Measurements from ENCODE around the gene ATAD2B.
A peak's percentile ranks its signal among the peaks of the same experiment; 100 is the strongest.

Gene ATAD2B

DNA sequence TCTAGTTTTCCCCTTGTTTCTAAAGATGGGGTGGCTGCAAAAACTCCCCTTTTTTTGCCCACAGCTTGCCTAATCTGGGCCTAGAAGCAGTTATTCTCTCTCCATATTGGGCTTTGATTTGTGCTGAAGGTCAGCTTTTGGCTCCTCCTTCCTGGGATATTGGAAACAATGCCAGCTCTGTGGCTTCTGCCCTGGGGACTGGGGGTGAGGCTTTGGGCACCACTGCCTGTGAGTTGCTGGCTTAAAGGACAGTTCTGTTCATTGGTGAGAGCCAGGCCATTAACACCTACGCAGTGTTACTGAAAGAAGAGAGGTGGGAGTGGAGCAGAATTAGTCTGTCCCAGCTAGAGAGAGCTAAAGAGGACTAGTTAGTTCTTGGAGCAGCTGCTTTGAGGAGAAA is 17.6 kb upstream of the ATAD2B start:
- H3K27me3 ChIP-seq (replicated peaks in 2 of 5; ENCODE audit: control insufficient read depth in 4 of 5, insufficient read depth in 5 of 5, low read length in 4 of 5): no peaks in the 10 kb centered on the region
- POLR2A ChIA-PET: no interaction called here
- no CpG with 5 or more reads among the region's 1 CpG for WGBS (ENCODE audit: insufficient coverage)
- peaks cover 7 to 20% (median 9%) of the 10 kb centered on the region in 4 experiments for H3K4me1 ChIP-seq (ENCODE audit: control extremely low read depth in 1 of 4, control insufficient read depth in 4 of 4, insufficient read depth in 4 of 4, low read length in 3 of 4)
- H3K4me3 ChIP-seq (ENCODE audit: control insufficient read depth in 1 of 7, extremely low read depth in 1 of 7, insufficient read depth in 4 of 7, low read depth in 2 of 7, low read length in 6 of 7): no peak overlapping the region
- peaks cover 0 to 4% (median 0%) of the 10 kb centered on the region in 4 experiments for H3K36me3 ChIP-seq (ENCODE audit: control insufficient read depth in 4 of 4, insufficient read depth in 4 of 4, low read length in 3 of 4)
- H3K27ac ChIP-seq (ENCODE audit: insufficient read depth in 1 of 2, low read depth in 1 of 2, low read length in 2 of 2, poor library complexity in 1 of 2, severe bottlenecking in 2 of 2): no peak overlapping the region
- CTCF ChIA-PET: no interaction called here
- DNase-seq: no peak
- H3K9me3 ChIP-seq (ENCODE audit: control extremely low read depth in 1 of 5, control insufficient read depth in 4 of 5, insufficient read depth in 2 of 5, low read depth in 1 of 5, low read length in 4 of 5): no peaks in the 10 kb centered on the region

DNA sequence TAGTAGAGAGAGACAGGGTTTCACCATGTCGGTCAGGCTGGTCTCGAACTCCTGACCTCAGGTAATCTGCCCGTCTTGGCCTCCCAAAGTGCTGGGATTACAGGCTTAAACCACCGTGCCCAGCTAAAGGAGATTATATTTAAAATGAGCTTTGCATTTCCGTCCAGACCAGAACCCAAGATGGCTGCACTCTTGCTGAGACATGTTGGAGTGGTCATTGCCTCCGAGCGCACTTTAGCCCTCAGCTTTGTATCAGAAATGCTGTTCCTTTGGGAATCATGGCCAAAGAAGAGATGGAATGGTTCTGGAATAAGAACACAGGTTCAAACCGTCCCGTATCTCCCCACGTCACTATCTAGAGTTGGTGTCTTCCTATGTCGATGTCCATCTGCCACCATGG is 16.7 kb upstream of the ATAD2B start:
- ChIA-PET POLR2A (no interaction called here), CTCF (interaction anchor here (2.2 kb wide), 1 partner anchor 17 kb away, joined by 9 read pairs; the partner anchor contains the start of gene ATAD2B)

DNA sequence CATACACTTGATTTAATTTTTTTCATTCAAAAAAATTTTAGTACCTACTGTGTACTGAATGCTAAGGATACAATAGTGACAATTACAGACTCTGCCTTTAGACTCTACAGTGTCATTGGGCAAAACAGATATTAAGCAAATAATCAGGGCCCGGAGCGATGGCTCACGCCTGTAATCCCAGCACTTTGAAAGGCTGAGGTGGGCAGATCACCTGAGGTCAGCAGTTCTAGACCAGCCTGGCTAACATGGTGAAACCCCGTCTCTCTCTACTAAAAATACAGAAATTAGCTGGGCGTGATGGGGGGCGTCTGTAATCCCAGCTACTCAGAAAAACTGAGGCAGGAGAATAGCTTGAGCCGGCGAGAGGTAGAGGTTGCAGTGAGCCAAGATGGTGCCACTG is 14.7 kb upstream of the ATAD2B start:
- no peaks in the 10 kb centered on the region for H3K27me3 ChIP-seq (replicated peaks in 2 of 5; ENCODE audit: control insufficient read depth in 4 of 5, insufficient read depth in 5 of 5, low read length in 4 of 5)
- H3K4me1 ChIP-seq (ENCODE audit: control extremely low read depth in 1 of 4, control insufficient read depth in 4 of 4, insufficient read depth in 4 of 4, low read length in 3 of 4): peaks cover 8 to 28% (median 15%) of the 10 kb centered on the region in 4 experiments
- ChIA-PET POLR2A (interaction anchor here (2.9 kb wide), 1 partner anchor 15 kb away, joined by 37 read pairs; the partner anchor contains the start of gene ATAD2B), CTCF (interaction anchor here (0.8 to 2.2 kb wide), 5 partner anchors 9 to 142 kb away, joined by 3 to 9 read pairs (median 5); partner anchors contain the start of gene ATAD2B)
- no peak for DNase-seq
- peak overlapping the region in 5 of 7 experiments; percentile 81 to 98 (median 93) for H3K4me3 ChIP-seq (ENCODE audit: control insufficient read depth in 1 of 7, extremely low read depth in 1 of 7, insufficient read depth in 4 of 7, low read depth in 2 of 7, low read length in 6 of 7)
- WGBS (ENCODE audit: insufficient coverage): 92% methylated on average over 3 of the region's 8 CpGs
- peaks cover 0 to 4% (median 0%) of the 10 kb centered on the region in 4 experiments for H3K36me3 ChIP-seq (ENCODE audit: control insufficient read depth in 4 of 4, insufficient read depth in 4 of 4, low read length in 3 of 4)
- H3K27ac ChIP-seq (ENCODE audit: insufficient read depth in 1 of 2, low read depth in 1 of 2, low read length in 2 of 2, poor library complexity in 1 of 2, severe bottlenecking in 2 of 2): peak overlapping the region in 1 of 2 experiments; percentile 80
- no peaks in the 10 kb centered on the region for H3K9me3 ChIP-seq (ENCODE audit: control extremely low read depth in 1 of 5, control insufficient read depth in 4 of 5, insufficient read depth in 2 of 5, low read depth in 1 of 5, low read length in 4 of 5)

More for the DNA sequence above, 16.7 kb upstream of the ATAD2B start:
- WGBS (ENCODE audit: insufficient coverage): 96% methylated on average over 11 of the region's 11 CpGs
- H3K27ac ChIP-seq (ENCODE audit: insufficient read depth in 1 of 2, low read depth in 1 of 2, low read length in 2 of 2, poor library complexity in 1 of 2, severe bottlenecking in 2 of 2): no peak overlapping the region
- no peaks in the 10 kb centered on the region for H3K27me3 ChIP-seq (replicated peaks in 2 of 5; ENCODE audit: control insufficient read depth in 4 of 5, insufficient read depth in 5 of 5, low read length in 4 of 5)
- peaks cover 0 to 4% (median 0%) of the 10 kb centered on the region in 4 experiments for H3K36me3 ChIP-seq (ENCODE audit: control insufficient read depth in 4 of 4, insufficient read depth in 4 of 4, low read length in 3 of 4)
- peaks cover 8 to 28% (median 15%) of the 10 kb centered on the region in 4 experiments for H3K4me1 ChIP-seq (ENCODE audit: control extremely low read depth in 1 of 4, control insufficient read depth in 4 of 4, insufficient read depth in 4 of 4, low read length in 3 of 4)
- DNase-seq: no peak
- H3K9me3 ChIP-seq (ENCODE audit: control extremely low read depth in 1 of 5, control insufficient read depth in 4 of 5, insufficient read depth in 2 of 5, low read depth in 1 of 5, low read length in 4 of 5): no peaks in the 10 kb centered on the region
- H3K4me3 ChIP-seq (ENCODE audit: control insufficient read depth in 1 of 7, extremely low read depth in 1 of 7, insufficient read depth in 4 of 7, low read depth in 2 of 7, low read length in 6 of 7): no peak overlapping the region

DNA sequence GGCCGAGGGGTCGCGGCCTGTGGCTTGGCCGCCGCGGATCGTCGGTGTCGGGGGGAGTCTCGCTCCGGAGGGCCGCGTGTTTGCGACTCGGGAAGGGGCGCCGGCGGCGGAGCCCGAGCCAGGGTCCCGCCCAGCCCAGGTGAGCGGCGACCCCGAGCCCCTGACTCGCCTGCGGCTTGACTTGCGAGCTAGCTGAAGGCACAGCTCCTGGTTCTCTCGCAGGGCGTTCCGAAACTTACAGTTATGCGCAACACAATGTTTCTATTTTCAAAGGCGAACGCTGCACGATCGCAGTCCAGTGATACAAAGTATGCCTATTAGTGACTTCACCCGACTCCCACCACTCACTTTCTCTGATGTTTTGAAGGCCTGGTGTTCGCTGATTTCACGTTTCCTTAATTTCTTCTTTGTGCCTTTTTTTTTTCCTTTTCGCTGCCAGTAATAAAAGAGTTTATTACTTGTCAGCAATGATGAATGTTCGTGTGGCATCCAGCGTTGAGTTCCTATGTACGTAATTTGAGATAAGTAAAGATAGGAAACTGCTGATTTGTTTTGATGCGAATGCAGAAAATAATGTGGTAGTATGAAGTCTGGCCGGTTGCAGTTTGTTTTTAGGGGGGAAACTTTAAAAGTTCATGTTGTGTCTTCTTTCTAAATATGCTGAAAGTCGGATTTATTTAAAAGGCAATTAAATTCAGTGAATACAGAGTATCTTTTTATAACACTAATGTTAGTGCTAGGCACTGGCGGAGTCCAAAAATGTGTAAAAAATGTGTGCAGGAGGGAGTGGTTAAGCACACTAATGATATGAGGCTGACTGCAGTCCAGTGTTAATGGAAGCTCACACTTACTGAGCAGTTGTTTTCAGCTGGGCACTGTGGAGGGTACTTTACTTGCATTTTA is 14.0 kb upstream of the ATAD2B start:
- Histone ChIP-seq H3K4me1 (ENCODE audit: control extremely low read depth in 1 of 4, control insufficient read depth in 4 of 4, insufficient read depth in 4 of 4, low read length in 3 of 4) (peaks cover 8 to 28% (median 15%) of the 10 kb centered on the region in 4 experiments), H3K36me3 (ENCODE audit: control insufficient read depth in 4 of 4, insufficient read depth in 4 of 4, low read length in 3 of 4) (peaks cover 0 to 4% (median 0%) of the 10 kb centered on the region in 4 experiments), H3K27ac (ENCODE audit: insufficient read depth in 1 of 2, low read depth in 1 of 2, low read length in 2 of 2, poor library complexity in 1 of 2, severe bottlenecking in 2 of 2) (peak overlapping the region; percentile 54 to 80), H3K4me3 (ENCODE audit: control insufficient read depth in 1 of 7, extremely low read depth in 1 of 7, insufficient read depth in 4 of 7, low read depth in 2 of 7, low read length in 6 of 7) (peak overlapping the region; percentile 81 to 98 (median 90)), H3K9me3 (ENCODE audit: control extremely low read depth in 1 of 5, control insufficient read depth in 4 of 5, insufficient read depth in 2 of 5, low read depth in 1 of 5, low read length in 4 of 5) (no peaks in the 10 kb centered on the region), H3K27me3 (replicated peaks in 2 of 5; ENCODE audit: control insufficient read depth in 4 of 5, insufficient read depth in 5 of 5, low read length in 4 of 5) (no peaks in the 10 kb centered on the region)
- ChIA-PET POLR2A (interaction anchor here (2.9 kb wide), 1 partner anchor 14 kb away, joined by 37 read pairs; the partner anchor contains the start of gene ATAD2B), CTCF (interaction anchor here (0.8 to 5.2 kb wide), 7 partner anchors 10 to 143 kb away, joined by 3 to 48 read pairs (median 5); partner anchors contain the start of gene ATAD2B)
- peak; percentile 41 to 72 (median 63) for DNase-seq
- WGBS (ENCODE audit: insufficient coverage): 1% methylated on average over 43 of the region's 46 CpGs

DNA sequence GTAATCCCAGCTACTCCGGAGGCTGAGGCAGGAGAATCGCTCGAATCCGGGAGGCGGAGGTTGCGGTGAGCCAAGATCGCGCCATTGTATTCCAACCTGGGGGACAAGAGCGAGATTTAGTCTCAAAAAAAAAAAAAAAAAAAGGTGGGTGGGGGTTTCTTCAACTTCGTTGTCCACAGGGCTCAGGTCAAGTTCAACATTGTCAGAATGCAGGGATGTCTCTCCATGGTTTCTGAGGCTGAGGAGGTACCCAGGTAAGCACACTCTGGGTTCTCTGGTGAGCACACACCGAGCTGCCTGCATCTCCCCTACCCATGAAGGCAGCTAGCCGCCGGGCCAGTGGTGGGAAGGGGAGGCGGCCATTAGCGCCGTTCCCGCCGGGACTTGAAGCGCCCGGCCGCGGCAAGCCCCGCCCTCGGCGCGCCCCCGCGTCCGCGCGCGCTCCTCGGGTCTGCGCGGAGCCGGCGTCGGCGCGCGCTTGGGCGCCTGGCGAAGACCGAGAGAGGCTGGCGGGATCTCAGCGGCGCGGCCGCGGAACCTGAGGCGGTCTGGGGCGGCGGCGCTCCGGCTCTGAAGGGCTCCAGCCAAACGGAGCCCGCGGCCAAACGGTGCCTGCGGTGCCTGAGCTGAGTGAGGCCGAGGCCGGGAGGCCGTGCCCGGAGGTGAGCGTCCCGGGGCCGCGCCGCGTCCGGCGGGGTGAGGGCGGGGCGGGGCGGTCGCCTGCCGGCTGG is 13.2 kb upstream of the ATAD2B start, which contains the start of gene UBXN2A:
TSS of gene UBXN2A (plus strand) at position 477 of the 731 bp plus-strand sequence. CDS start 17,852 bp downstream, outside the sequence.
- 0% methylated on average over 41 of the region's 77 CpGs for WGBS (ENCODE audit: insufficient coverage)
- peak within 1 kb of the TSS; percentile 54 to 80 for H3K27ac ChIP-seq (ENCODE audit: insufficient read depth in 1 of 2, low read depth in 1 of 2, low read length in 2 of 2, poor library complexity in 1 of 2, severe bottlenecking in 2 of 2)
- H3K4me3 ChIP-seq (ENCODE audit: control insufficient read depth in 1 of 7, extremely low read depth in 1 of 7, insufficient read depth in 4 of 7, low read depth in 2 of 7, low read length in 6 of 7): peak within 1 kb of the TSS; percentile 81 to 98 (median 90)
- peaks cover 8 to 28% (median 15%) of the 10 kb centered on the region in 4 experiments for H3K4me1 ChIP-seq (ENCODE audit: control extremely low read depth in 1 of 4, control insufficient read depth in 4 of 4, insufficient read depth in 4 of 4, low read length in 3 of 4)
- DNase-seq: peak; percentile 83 to 92 (median 91)
- CTCF ChIA-PET: interaction anchor here (0.8 to 5.2 kb wide), 5 partner anchors 13 to 115 kb away, joined by 3 to 48 read pairs (median 3); partner anchors contain the start of gene ATAD2B
- peaks cover 0 to 4% (median 0%) of the 10 kb centered on the region in 4 experiments for H3K36me3 ChIP-seq (ENCODE audit: control insufficient read depth in 4 of 4, insufficient read depth in 4 of 4, low read length in 3 of 4)
- H3K27me3 ChIP-seq (replicated peaks in 2 of 5; ENCODE audit: control insufficient read depth in 4 of 5, insufficient read depth in 5 of 5, low read length in 4 of 5): no peaks in the 10 kb centered on the region
- H3K9me3 ChIP-seq (ENCODE audit: control extremely low read depth in 1 of 5, control insufficient read depth in 4 of 5, insufficient read depth in 2 of 5, low read depth in 1 of 5, low read length in 4 of 5): no peaks in the 10 kb centered on the region
- POLR2A ChIA-PET: interaction anchor here (0.7 to 2.9 kb wide), 2 partner anchors 14 to 86 kb away, joined by 3 to 37 read pairs; partner anchors contain the start of gene ATAD2B

DNA sequence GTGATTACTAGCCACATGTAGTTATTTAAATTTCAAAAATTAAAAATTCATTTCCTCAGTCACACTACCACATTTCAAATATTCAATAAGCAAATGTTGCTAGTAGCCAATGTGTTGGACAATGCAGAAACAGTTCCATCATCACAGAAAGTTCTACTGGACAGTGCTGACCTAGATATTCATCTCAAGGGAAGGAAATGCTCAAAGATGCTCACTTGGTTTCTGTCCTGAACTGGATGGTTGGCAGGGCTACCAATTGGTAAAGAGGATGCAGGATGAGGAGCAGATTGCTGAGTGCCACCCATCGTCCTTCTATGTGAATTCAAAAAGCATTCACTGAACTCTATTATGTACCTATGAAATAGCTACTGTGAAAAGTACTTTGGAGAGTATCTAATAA is 7.3 kb upstream of the ATAD2B start:
- no peak overlapping the region for H3K27ac ChIP-seq (ENCODE audit: insufficient read depth in 1 of 2, low read depth in 1 of 2, low read length in 2 of 2, poor library complexity in 1 of 2, severe bottlenecking in 2 of 2)
- WGBS (ENCODE audit: insufficient coverage): no CpG with 5 or more reads among the region's 1 CpG
- no peaks in the 10 kb centered on the region for H3K9me3 ChIP-seq (ENCODE audit: control extremely low read depth in 1 of 5, control insufficient read depth in 4 of 5, insufficient read depth in 2 of 5, low read depth in 1 of 5, low read length in 4 of 5)
- no peak overlapping the region for H3K4me3 ChIP-seq (ENCODE audit: control insufficient read depth in 1 of 7, extremely low read depth in 1 of 7, insufficient read depth in 4 of 7, low read depth in 2 of 7, low read length in 6 of 7)
- peaks cover 0 to 5% (median 3%) of the 10 kb centered on the region in 4 experiments for H3K4me1 ChIP-seq (ENCODE audit: control extremely low read depth in 1 of 4, control insufficient read depth in 4 of 4, insufficient read depth in 4 of 4, low read length in 3 of 4)
- peaks cover 0 to 5% (median 1%) of the 10 kb centered on the region in 4 experiments for H3K36me3 ChIP-seq (ENCODE audit: control insufficient read depth in 4 of 4, insufficient read depth in 4 of 4, low read length in 3 of 4)
- no peaks in the 10 kb centered on the region for H3K27me3 ChIP-seq (replicated peaks in 2 of 5; ENCODE audit: control insufficient read depth in 4 of 5, insufficient read depth in 5 of 5, low read length in 4 of 5)
- no peak for DNase-seq
- ChIA-PET CTCF (no interaction called here), POLR2A (no interaction called here)
